NOMO-1 treated with dmso at 0.1 percent for 144 hours (cell line): Measurements from ENCODE around the gene ABHD6.
"Not testable (repeated sequence)": the region's sequence is repeated elsewhere in the genome, so short reads cannot be mapped to it uniquely, and the experiment has no call there.

ENCODE experiments used
- DNase-seq: peaks from one replicate; lab custom pipeline; 2025; ENCODE audit not compliant: unreplicated experiment; lab: John Stamatoyannopoulos, UW

The ABHD6 gene

GRCh38 chr3:58241306-58242044 lies 3.9 kb downstream of the ABHD6 start:
- DNase-seq = no peak

DNA sequence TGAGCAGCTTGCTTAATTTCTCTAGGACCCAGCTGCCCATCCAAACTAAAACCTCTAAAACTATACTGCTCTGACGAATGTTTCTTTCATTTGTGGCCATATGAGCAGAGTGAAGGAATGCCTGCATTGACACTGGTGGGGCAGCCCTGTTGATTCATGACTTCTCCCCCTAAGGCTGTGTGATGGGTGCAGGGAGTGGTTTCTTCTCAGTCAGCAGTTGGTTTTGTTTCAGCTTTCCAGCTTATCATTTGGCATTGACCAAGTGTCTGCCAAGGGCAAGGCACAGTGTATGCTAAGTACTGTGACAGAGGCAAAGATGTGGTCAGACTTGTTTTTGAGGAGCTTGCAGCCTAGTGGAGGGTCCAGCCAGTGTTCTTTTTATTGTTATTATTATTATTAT lies 4.7 kb downstream of the ABHD6 start:
- no peak for DNase-seq

GRCh38 chr3:58242860-58243259 lies 5.3 kb downstream of the ABHD6 start:
- DNase-seq = not testable (repeated sequence)

GRCh38 chr3:58243976-58244585 lies 6.5 kb downstream of the ABHD6 start:
- no peak for DNase-seq

- DNase-seq = no peak
Measured at GRCh38 chr3:58246148-58247047, 8.8 kb downstream of the ABHD6 start.

- DNase-seq = no peak
Measured at GRCh38 chr3:58249358-58250092, 11.9 kb downstream of the ABHD6 start.

DNA sequence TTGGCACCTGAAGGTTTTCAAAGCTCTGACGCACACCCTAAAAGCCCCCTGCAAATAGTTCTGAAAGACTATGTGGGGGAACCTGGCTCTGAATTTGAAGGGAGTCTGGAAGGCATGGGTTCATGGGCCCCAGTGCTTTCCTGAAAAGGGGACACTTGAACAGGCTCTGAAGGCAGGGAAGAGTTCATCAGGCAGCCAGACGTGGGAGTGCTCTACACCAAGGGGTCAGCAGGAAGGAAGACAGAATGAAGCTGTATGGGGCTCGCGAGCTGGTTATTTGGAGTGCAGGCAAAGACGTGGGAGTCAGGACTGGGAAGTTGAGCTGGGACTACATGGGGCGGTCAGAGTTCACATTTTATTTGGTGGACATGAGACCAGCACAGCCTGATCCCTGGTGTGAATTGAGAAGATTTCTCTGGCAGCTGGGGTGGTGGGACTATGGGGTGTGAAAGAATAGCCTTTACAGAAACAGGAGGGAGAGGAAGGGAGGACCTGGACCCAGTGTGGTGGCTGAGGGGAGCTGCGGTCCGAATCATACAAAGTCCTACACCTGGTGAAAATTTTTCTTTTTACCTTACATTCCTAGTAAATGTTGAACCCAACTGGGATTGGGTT lies 12.6 kb downstream of the ABHD6 start:
- DNase-seq = no peak

GRCh38 chr3:58251631-58252035 lies 14.0 kb downstream of the ABHD6 start:
- no peak for DNase-seq

DNA sequence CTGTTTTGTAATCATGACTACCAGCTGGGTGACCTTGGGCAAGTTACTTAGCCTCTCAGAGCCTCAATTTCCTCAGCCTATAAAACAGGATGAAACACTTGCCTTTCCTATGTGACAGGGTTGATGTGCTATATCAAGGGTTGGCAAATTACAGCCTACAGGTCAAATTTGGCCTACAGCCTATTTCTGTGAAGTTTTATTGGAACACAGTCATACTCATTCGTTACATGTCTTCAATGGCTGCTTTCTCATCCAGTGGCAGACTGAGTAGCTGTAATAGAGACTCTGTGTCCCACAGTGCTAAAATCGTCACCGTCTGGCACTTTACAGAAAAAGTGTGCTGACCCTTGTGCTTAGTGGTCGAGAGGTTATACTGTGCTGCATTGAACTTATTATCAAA lies 16.6 kb downstream of the ABHD6 start:
- no peak for DNase-seq

DNA sequence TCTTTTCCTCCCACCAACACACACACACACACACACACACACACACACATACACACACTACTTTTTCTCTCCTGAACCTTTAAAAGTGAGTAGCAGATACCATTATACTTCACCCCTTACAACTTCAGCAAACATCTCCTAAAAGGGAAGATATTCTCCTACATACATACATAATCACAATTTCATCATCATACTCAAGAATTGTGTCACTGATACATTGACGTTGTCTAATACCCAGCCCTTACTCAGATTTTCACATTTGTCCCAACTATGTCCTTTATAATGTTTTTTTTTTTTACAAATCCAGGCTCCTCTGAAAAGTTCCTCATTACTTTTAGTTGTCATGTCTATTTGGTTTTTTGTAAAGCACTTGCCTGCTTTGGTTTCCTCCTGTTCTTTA lies 18.5 kb downstream of the ABHD6 start:
- no peak for DNase-seq

GRCh38 chr3:58256511-58256910 lies 18.9 kb downstream of the ABHD6 start:
- DNase-seq = no peak

- DNase-seq = no peak
Measured at GRCh38 chr3:58258392-58259055, 20.9 kb downstream of the ABHD6 start.

GRCh38 chr3:58260261-58260731 lies 22.7 kb downstream of the ABHD6 start:
- DNase-seq = peak; percentile 25

DNA sequence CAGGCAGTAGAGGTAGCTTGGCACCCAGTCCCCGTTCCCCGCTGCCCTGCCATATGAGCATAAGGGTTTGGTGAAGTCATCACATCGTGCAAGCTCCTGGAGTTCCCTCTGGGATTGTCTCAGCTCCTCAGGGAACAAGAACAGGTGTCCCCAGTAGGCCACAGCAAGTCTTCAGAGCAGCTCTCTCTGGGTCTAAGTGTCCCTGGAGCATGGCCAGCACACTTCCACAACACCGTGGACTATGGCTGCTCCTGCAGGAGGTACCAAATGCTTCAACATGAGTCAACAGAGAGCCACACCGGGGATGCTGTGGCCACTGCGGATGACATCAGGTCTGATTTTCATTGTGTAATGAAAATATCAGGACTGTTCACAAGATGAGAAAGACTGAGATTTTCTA lies 23.1 kb downstream of the ABHD6 start:
- DNase-seq = no peak

- no peak for DNase-seq
Measured at GRCh38 chr3:58261954-58262666, 24.5 kb downstream of the ABHD6 start.

GRCh38 chr3:58266577-58266976 lies 29.0 kb downstream of the ABHD6 start:
- no peak for DNase-seq

GRCh38 chr3:58267543-58267942 lies 30.0 kb downstream of the ABHD6 start:
- DNase-seq = not testable (repeated sequence)

- DNase-seq = no peak
Measured at GRCh38 chr3:58269356-58269755, 31.8 kb downstream of the ABHD6 start.

- no peak for DNase-seq
Measured at GRCh38 chr3:58270485-58270884, 32.9 kb downstream of the ABHD6 start.
